Activated T-cell treated with anti-CD3 and anti-CD28 coated beads for 1 hour (primary cell): Measurements from ENCODE around the gene TRPM2.

ENCODE experiments used
- DNase-seq: peaks from one replicate; pipeline ENCODE4 v3.0.0-alpha.2; 2020; ENCODE audit warnings: low read depth

Gene TRPM2

DNA sequence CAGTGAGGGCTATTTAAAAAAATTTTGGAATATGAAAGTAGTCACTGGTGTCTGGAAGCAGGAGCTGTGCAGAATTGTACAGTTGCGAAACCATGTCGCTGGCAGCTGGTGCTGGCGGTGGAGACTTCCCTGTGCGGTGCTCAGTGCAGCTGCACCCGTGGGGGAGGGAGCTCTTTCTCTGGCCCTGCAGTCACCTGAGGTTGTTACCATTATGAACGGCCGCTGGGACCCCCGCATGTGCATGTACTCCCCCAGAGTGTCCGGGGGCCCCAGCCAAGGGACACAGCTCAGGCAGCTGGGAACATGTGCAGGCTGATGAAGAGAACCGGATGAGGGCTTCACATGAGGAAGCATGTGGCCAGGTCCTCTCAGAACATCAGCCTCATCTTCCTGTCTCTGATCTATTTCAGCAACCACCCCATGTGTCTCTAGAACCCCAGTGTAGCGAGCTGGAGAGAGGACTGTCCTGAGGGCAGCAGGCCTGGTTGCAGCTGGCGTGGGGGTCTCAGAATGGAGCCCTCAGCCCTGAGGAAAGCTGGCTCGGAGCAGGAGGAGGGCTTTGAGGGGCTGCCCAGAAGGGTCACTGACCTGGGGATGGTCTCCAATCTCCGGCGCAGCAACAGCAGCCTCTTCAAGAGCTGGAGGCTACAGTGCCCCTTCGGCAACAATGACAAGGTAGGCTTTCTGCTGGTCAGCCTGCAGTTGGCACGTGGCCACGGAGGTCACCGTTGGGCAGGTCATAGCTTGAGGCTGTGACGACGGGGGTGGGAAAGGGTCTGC is at the start of gene TRPM2:
TSS of gene TRPM2 (plus strand) at position 431 of the 780 bp plus-strand sequence. CDS start at position 511, 80 bp downstream.
- DNase-seq: peak; percentile 17

- DNase-seq: no peak
Measured at GRCh38 chr21:44304011-44304616, 49.3 kb upstream of the TRPM2 start.

GRCh38 chr21:44304877-44305293 is 48.5 kb upstream of the TRPM2 start:
- peak; percentile 38 for DNase-seq

GRCh38 chr21:44305691-44306090 is 47.7 kb upstream of the TRPM2 start:
- no peak for DNase-seq

DNA sequence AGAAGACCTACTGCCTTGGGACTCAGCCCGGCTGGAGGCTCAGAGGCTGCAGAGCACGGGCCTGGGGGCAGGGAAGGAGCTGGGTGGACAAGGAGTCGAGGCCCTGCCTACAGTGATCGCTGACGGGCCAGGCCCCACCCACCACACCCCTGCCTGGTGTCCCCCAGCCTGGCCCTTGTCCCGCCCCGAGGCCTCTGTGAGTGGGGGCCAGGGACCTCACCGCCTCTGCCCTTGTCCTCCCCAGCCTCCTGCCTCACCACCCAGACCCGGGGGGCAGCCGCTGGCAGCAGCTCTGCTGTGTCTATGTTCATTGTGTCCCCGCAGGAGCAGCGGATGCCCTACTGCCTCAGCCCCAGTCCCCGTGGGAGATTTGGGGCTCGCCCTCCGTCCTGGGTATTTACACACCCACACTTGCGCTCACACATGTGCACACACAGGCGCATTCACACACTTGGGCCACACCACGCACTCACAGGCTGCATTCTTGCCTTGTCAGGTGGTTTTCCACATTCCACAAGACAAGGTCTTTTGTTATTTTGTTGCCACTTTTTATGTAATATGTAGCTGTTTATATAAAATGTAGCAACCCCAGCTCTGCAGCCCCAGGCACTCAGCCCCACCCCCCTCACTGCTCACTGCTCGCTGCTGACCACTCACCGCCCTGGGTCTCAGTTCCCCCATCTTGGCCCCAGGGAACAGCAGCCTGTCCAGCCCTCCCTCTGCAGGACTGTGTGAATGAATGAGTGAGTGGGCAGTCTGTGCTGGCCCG is 46.3 kb upstream of the TRPM2 start:
- no peak for DNase-seq

GRCh38 chr21:44310628-44311507 is 42.6 kb upstream of the TRPM2 start:
- DNase-seq: no peak

- no peak for DNase-seq
Measured at GRCh38 chr21:44312089-44312488, 41.3 kb upstream of the TRPM2 start.

DNA sequence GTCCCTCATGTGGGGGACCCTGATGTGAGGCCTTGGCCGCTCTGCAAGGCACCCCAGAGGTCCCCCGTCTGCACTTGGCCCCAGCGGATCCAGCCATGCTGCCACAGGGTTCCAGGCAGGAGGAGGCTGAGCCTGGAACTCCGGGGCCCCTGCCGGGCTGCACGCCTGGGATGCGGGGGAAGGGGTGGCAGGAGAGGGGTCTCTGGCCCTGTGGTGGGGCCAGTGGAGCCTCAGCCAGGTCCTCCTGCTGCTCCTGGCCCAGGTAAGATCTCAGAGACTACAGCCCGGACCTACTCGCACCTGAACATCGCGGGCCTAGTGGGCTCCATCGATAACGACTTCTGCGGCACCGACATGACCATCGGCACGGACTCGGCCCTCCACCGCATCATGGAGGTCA is 40.7 kb upstream of the TRPM2 start:
- DNase-seq: no peak

DNA sequence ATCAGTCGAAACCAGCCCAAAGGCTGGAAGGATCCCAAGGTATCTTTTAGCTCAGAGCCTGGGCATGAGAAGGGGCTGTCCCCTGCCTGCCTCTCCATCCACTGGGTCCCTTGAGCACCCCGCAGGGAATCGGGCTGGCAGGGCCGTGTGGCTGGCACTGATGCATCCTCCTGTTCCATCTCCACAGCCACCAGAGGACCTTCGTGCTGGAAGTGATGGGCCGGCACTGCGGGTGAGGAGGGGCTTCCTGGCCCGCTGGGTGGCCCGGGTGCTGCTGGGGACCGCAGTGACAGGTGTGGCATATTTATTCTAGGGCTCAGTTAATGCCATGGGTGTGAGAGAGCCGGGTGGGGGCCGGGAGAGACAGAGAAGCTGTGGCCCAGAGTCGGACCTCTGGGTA is 40.0 kb upstream of the TRPM2 start:
- no peak for DNase-seq

- no peak for DNase-seq
Measured at GRCh38 chr21:44314128-44314527, 39.3 kb upstream of the TRPM2 start.

GRCh38 chr21:44314561-44314960 is 38.9 kb upstream of the TRPM2 start:
- no peak for DNase-seq

DNA sequence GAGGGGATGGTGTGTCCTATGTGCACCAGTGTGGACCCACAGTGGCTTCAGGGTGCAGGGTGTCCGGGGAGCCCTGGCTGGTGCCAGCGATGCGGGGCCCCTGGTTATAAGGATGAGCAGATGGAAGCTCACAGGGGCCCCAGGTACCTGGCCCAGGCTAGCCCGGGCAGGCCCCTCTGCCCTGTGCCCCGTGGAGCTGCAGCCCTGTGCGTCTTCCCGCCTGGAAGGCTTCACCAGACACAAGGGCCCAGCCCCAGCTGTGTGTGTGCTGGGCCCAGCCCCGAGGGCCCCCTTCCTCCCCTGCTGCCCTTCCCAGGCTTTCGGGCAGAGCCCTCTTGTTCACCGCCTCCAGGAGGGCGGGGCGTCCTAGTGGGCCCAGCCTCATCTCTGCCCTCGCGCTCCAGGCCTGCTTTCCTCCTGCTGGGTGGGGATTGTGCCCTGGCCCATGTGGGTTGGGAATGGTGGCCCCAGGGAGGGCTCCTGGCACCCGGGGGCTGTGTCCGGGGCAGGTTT is 37.7 kb upstream of the TRPM2 start:
- no peak for DNase-seq

DNA sequence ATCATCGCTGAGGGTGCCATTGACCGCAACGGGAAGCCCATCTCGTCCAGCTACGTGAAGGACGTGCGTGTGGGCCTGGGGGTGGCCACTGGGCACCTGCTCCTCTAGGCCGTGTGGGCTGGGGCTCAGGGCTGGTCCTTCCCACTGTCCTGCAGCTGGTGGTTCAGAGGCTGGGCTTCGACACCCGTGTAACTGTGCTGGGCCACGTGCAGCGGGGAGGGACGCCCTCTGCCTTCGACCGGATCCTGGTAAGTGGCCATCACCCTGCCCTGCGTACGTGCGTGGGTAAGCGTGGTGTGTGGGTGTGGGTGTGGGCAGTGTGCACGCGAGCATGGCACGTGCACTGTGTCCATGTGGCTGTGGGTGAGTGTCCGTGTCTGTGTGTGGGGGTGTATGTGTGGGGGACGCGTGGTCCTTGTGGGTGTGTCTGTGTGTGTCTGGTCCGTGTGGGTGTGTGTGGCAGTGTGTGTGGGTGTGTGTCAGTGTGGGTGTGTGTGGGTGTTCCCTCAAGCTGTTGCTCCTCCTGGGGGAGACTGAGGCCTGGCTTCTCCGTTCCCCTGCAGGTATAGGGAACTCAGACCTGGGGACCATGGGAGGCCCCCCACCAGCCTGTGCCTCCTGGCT is 37.0 kb upstream of the TRPM2 start:
- no peak for DNase-seq

- DNase-seq: no peak
Measured at GRCh38 chr21:44317241-44317782, 36.1 kb upstream of the TRPM2 start.

GRCh38 chr21:44317871-44318270 is 35.5 kb upstream of the TRPM2 start:
- no peak for DNase-seq

DNA sequence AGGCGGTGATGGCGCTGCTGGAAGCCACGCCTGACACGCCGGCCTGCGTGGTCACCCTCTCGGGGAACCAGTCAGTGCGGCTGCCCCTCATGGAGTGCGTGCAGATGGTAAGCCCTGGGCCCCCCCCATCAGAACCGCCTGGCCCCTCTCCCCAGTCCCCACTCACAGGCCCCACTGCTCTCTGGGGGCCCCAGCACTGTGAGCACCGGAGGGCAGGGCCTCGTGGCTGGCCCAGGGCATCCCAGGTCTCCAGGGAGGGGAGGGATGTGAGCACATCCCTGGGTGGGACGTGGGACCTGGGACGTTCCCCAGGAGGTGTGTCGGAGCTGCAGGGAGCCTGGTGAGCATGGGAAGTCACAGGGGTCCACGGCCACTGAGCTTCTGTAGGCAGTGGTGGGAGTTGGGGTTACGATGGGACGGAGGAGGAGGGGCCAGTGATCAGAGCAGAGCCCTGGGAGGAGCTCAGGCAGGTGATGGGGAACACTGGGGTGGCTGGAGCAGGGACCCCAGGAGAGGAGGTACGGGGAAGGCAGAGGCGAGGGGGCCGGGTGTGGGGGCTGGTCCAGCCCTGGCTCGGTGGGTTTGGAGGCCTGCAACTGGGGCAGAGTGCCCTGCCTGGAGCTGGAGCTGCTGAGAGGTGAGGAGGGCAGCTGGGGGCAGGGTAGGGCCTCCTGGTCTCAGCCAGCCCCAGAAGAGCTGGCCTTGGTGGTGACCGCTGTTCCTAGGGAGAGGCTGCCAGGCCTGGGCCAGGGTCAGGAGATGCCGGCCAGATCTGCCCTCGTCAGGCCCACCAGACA is 34.7 kb upstream of the TRPM2 start:
- no peak for DNase-seq

DNA sequence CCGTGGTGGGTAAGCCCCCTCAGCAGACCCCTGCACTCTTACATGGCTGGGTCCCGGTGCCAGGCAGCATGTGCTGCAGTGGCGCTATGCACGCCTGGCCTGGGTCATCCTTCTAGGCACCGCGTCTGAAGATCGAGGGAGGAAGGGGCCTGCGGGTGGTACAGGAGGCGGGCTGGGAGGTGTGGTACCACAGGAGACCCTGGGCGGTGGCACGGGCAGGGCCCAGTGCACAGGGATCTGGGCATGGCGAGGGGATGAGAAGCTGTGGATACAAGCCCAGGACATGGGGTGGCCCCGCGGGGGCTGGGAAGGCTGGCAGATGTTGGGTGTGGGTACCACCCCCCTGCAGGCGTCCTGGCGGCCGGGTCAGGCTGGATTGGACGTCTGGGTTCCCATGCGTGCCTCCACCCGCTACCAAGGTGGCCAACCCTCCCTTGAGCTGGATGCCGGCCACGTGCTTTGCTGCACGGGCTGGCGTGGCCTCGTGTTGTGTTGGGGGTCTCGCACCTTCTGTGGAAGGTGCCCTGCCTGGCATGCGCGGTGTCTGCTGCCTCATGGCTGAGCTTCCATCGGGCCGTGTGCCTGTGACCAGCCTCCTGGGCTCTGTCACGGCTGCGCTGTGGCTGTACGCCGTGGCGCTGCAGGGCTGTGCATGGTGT is 33.9 kb upstream of the TRPM2 start:
- no peak for DNase-seq

DNA sequence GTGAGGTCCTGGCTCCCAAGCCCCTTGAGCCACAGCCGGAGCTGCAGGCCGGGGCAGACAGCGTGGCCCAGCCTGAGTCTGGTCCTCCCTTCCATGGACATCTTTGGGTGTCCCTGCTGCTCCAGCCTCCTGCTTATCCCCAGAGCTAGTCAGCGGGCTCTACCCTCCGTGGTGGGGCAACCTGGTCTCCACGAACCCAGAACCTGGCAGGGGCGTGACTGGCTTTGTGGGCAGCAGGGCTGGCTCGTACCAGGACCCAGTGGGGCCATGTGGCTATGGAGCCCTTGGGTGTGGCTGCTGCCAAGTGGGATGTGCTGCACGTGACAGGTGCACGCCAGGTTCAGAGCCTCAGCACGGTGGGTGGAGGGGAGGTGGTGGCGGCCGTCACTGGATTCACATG is 32.6 kb upstream of the TRPM2 start:
- DNase-seq: no peak

DNA sequence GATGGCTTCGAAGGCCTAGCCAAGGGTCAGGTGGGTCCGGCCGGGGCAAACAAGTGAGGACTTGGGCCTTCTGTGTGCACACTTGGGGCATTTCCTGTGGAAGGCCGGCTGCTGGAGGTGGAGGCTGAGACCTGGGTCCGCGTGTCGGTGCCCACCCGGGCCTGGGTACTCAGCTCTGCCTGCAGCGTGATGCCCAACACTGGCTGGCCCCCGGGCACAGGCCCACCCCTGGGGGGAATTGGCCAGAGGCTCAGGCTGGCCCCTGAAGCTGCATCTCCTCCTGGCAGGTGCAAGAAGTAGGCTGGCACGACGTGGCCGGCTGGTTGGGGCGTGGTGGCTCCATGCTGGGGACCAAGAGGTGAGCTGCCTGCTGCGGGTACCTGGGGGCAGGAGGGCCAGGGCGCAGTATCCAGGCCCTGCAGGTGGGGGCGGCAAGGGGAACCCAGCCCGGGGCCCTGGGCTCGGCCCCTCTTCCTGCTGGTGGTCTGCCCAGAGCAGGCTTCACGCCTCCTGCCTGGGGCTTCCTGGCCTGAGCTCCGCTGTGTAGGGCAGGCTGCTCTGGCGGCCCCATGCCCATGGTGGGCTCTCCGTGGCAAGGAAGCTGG is 31.5 kb upstream of the TRPM2 start:
- DNase-seq: no peak
